Transverse colon (tissue), 4 donors: Measurements from ENCODE around the gene RNASE9. TPM values are rescaled to one million over a fixed set of nuclear protein-coding genes. Genes with fewer than 3 reads are reported as not detected.

Source experiments
- DNase-seq: peaks from one replicate; pipeline ENCODE4 v3.0.0-alpha.2; 2019
- H3K27ac ChIP-seq, 4 donors: fragments of 200-600 bp; sonication (generic); 2 replicates each; pipeline ENCODE4 v1.5.1; 2016 to 2018; ENCODE audit warnings: inconsistent platforms in 4 of 4
- H3K27me3 ChIP-seq: fragments of 200-600 bp; sonication (generic); 2 replicates; pipeline ENCODE4 v1.5.1; 2017; ENCODE audit warnings: inconsistent platforms
- H3K36me3 ChIP-seq, 4 donors: fragments of 200-600 bp; sonication (generic); 2 replicates each; pipeline ENCODE4 v1.5.1; 2017 to 2019; ENCODE audit warnings: inconsistent platforms in 4 of 4
- H3K4me1 ChIP-seq, 4 donors: fragments of 200-600 bp; sonication (generic); 2 replicates each; pipeline ENCODE4 v1.5.1; 2017 to 2020; ENCODE audit warnings: inconsistent platforms in 4 of 4
- H3K4me3 ChIP-seq, 4 donors: fragments of 200-600 bp; sonication (generic); 1 replicate in 1 of 4; 2 replicates in 3 of 4; pipeline versions ENCODE4 v1.5.1 to v1.6.1; 2017 to 2019; ENCODE audit warnings: inconsistent platforms in 4 of 4
- H3K9me3 ChIP-seq, 2 donors: fragments of 200-600 bp; sonication (generic); 2 replicates each; pipeline ENCODE4 v1.5.1; 2017 to 2019; ENCODE audit warnings: inconsistent platforms in 2 of 2
- EP300 ChIP-seq: sonication (generic); formaldehyde crosslinking; IDR thresholded peaks from one replicate; pipeline ENCODE4 v1.6.1; 2017; ENCODE audit warnings: antibody characterized with exemption, low read depth
- POLR2A ChIP-seq: fragments of 450-650 bp; IDR thresholded peaks from one replicate; pipeline ENCODE4 v1.6.1; 2016; ENCODE audit warnings: antibody characterized with exemption, mild to moderate bottlenecking, moderate library complexity
- POLR2AphosphoS5 ChIP-seq, 3 donors: sonication (generic); formaldehyde crosslinking; IDR thresholded peaks; one replicate each; pipeline ENCODE4 v1.6.1; 2016; ENCODE audit warnings: antibody characterized with exemption in 3 of 3
- WGBS, 2 donors: methylation state at CpG; one replicate each; pipeline ENCODE4 v1.1.5; 2018; ENCODE audit warnings: low coverage in 1 of 2; 5-methylcytosine and 5-hydroxymethylcytosine counted together
- in situ Hi-C, 4 donors: fragments of 200-750 bp; cut with MboI; loops; one replicate each; pipeline versions ENCODE4 v1.15.0 to v1.15.1; 2017; ENCODE audit warnings: low sequenced_read_pairs in 3 of 4, low pct_ligation_motif_present in 1 of 4, low pct_unique_long_range_greater_than_20kb in 1 of 4
- intact Hi-C: fragments of 100-400 bp; cut with DNase I; formaldehyde crosslinking; loops from one replicate; pipeline ENCODE4 v1.15.1; 2023; ENCODE audit warnings: low total_unique reads
- total RNA-seq, 4 donors: library from RNA; depleted of rRNA; stranded (reverse); fragments of >200 nt; gene quantifications; one replicate each; pipeline ENCODE4 v1.1.0, GENCODE V29; 2016
- TF ChIP-seq, protein P1 (sequence below), 5 experiments: fragments of 200-600 bp in 3 of 5; fragments of 450-650 bp in 2 of 5; sonication (generic) in 3 of 5; IDR thresholded peaks; 1 replicate in 2 of 5; 2 replicates in 3 of 5; pipeline ENCODE4 v1.5.1; 2016 to 2017; ENCODE audit warnings: antibody characterized with exemption in 5 of 5, inconsistent platforms in 3 of 5, mild to moderate bottlenecking in 2 of 5, moderate library complexity in 1 of 5

The RNASE9 gene
- total RNA-seq, 4 donors from 2014 or later: not detected

DNA sequence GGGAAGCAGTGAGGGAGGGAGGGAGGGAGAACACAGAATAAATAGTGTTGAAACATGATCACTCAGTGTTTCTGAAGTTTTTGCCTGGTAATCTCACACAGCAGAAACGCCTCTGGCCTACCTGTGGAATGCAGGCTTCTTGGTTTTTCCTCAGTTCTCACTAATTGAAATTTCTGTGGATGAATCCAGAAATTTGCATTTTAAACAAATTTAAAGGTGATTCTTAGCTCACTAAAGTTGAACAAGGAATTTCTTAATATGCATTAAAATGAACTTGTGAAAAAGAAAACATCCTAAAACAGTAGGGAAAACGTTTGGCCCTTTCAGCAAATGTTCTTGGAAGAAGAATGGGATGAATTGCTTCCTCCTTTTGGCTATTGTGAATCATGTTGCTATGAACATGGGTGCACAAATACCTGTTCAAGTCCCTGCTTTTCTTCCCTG, 1.4 kb downstream of the RNASE9 start:
- Histone ChIP-seq H3K36me3 (no peaks in the 10 kb centered on the region), H3K27me3 (no peaks in the 10 kb centered on the region), H3K4me3 (no peak overlapping the region), H3K9me3 (no peaks in the 10 kb centered on the region), H3K27ac (no peak overlapping the region), H3K4me1 (no peaks in the 10 kb centered on the region)
- no peak for TF ChIP-seq EP300
- TF ChIP-seq, protein P1, sequence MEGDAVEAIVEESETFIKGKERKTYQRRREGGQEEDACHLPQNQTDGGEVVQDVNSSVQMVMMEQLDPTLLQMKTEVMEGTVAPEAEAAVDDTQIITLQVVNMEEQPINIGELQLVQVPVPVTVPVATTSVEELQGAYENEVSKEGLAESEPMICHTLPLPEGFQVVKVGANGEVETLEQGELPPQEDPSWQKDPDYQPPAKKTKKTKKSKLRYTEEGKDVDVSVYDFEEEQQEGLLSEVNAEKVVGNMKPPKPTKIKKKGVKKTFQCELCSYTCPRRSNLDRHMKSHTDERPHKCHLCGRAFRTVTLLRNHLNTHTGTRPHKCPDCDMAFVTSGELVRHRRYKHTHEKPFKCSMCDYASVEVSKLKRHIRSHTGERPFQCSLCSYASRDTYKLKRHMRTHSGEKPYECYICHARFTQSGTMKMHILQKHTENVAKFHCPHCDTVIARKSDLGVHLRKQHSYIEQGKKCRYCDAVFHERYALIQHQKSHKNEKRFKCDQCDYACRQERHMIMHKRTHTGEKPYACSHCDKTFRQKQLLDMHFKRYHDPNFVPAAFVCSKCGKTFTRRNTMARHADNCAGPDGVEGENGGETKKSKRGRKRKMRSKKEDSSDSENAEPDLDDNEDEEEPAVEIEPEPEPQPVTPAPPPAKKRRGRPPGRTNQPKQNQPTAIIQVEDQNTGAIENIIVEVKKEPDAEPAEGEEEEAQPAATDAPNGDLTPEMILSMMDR (IDR thresholded peaks at IDR 0.05): no peak
- no peak for TF ChIP-seq POLR2AphosphoS5 (IDR thresholded peaks at IDR 0.05)
- no peak for TF ChIP-seq POLR2A
- intact Hi-C loops (no loop called here), in situ Hi-C loops (no loop called here)
- 23 to 65% methylated on average over 2 of the region's 2 CpGs for WGBS, 2 donors
- DNase-seq: no peak

DNA sequence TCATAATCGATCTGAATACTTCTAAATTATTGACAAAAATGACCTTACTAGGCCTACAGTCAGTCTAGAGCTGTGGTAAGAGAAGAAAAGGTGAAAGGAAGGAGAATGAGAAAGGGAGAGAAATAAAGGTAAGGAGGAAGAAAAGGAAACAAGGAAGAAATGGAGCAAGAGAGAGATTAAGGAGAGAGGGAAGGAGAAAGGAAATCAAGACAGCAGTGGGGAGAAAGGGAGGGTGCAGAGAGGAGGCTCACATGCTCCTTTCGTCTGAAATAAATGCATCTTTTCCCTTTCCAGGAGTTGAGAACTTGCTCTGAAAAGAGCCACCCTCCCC, 3.7 kb downstream of the RNASE9 start:
- 68 to 69% methylated on average over 2 of the region's 2 CpGs for WGBS, 2 donors
- in situ Hi-C loops: no loop called here

DNA sequence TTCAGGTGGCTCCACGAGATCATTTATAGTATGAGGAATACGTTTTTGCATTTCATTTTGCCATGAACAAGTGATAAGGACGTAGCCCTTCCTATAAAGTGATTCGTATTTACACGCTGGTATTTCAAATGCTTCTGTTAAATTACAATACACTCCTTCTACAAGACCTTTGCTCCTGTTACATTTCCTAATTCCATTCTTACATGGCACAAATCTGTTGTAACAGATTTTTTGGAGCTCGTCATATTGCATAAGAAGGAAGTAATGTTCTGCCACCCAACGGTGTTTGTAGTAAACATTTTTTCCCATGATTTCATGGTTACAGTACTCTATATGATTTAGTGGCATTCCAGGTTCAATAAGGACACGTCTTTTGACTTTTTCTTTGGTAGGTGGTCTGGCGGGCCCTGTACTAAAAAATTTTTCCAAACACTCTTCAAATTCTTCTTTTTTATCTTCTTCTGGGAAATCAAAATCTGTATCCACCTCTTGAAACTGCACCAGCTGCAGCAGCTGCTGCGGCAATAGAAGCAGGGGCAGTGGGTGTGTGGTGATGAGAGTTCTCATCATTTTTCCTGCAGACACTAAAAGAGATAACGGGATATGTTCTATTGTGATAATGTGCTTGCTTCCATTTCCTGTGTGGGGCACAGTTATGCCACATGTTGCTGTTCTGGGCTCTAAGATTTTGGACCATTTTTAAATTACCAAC, 4.2 kb downstream of the RNASE9 start:
- no peaks in the 10 kb centered on the region for H3K27me3 ChIP-seq
- 69 to 77% methylated on average over 11 of the region's 11 CpGs for WGBS, 2 donors
- no peaks in the 10 kb centered on the region for H3K36me3 ChIP-seq
- no peaks in the 10 kb centered on the region for H3K9me3 ChIP-seq
- intact Hi-C loops: no loop called here
- no peaks in the 10 kb centered on the region for H3K4me1 ChIP-seq
- no peak overlapping the region for H3K27ac ChIP-seq
- DNase-seq: no peak
- no peak overlapping the region for H3K4me3 ChIP-seq
- in situ Hi-C loops: no loop called here
- TF ChIP-seq EP300: no peak
- TF ChIP-seq POLR2A: no peak
- TF ChIP-seq, protein P1 (IDR thresholded peaks at IDR 0.05): no peak
- no peak for TF ChIP-seq POLR2AphosphoS5 (IDR thresholded peaks at IDR 0.05)

More for the DNA sequence above, 3.7 kb downstream of the RNASE9 start:
- Histone ChIP-seq H3K27ac (no peak overlapping the region), H3K4me3 (no peak overlapping the region), H3K9me3 (no peaks in the 10 kb centered on the region), H3K36me3 (no peaks in the 10 kb centered on the region), H3K4me1 (no peaks in the 10 kb centered on the region), H3K27me3 (no peaks in the 10 kb centered on the region)
- intact Hi-C loops: no loop called here
- DNase-seq: no peak
- TF ChIP-seq, protein P1 (IDR thresholded peaks at IDR 0.05): no peak
- no peak for TF ChIP-seq EP300
- TF ChIP-seq POLR2A: no peak
- TF ChIP-seq POLR2AphosphoS5 (IDR thresholded peaks at IDR 0.05): no peak

DNA sequence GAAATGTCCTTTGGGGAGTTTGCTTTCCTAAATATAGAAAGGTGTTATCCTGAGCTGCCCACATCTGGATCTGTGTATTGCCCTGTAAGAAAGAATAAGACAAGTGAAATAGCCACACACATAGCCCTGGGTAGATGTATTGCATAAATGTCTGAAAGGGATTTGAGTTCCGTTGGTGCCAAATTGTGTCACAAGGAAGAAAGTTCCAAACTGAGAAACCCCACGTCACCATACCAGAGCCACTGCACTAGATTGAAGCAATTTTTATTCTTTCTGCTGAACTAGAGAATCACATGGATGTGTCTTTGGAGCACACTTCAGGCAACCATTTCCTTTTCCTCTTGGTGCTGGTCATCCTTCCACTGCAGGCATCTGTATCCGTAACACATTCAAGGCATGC, 5.0 kb downstream of the RNASE9 start:
- Histone ChIP-seq H3K27me3 (no peaks in the 10 kb centered on the region), H3K9me3 (no peaks in the 10 kb centered on the region), H3K27ac (no peak overlapping the region), H3K4me1 (no peaks in the 10 kb centered on the region), H3K4me3 (no peak overlapping the region), H3K36me3 (no peaks in the 10 kb centered on the region)
- WGBS, 2 donors: 82 to 93% methylated on average over 2 to 3 of the region's 3 CpGs
- intact Hi-C loops: no loop called here
- DNase-seq: no peak
- TF ChIP-seq POLR2A (no peak), POLR2AphosphoS5 (IDR thresholded peaks at IDR 0.05) (no peak), EP300 (no peak)
- TF ChIP-seq, protein P1 (IDR thresholded peaks at IDR 0.05): no peak
- in situ Hi-C loops: no loop called here
